GM18498 (cell line): ENCODE results near the gene ALKBH3.

ENCODE experiments used
- ATAC-seq: cut with Tn5 transposase; IDR thresholded peaks from one replicate; pipeline ENCODE4 v1.9.1; 2021; ENCODE audit warnings: mild to moderate bottlenecking, moderate library complexity; ENCODE audit not compliant: unreplicated experiment

Gene ALKBH3

GRCh38 chr11:43955381-43956118, 74.9 kb downstream of the ALKBH3 start:
- no peak for ATAC-seq

- no peak for ATAC-seq
Measured at GRCh38 chr11:43957571-43957970, 76.9 kb downstream of the ALKBH3 start.

GRCh38 chr11:43959321-43959995, 78.8 kb downstream of the ALKBH3 start:
- no peak for ATAC-seq

GRCh38 chr11:43962383-43963278, 82.0 kb downstream of the ALKBH3 start:
- no peak for ATAC-seq

GRCh38 chr11:43963279-43963620, 82.6 kb downstream of the ALKBH3 start:
- ATAC-seq: no peak

- no peak for ATAC-seq
Measured at GRCh38 chr11:43967661-43968060, 87.0 kb downstream of the ALKBH3 start.

- ATAC-seq: no peak
Measured at GRCh38 chr11:43968719-43969118, 88.1 kb downstream of the ALKBH3 start.

- ATAC-seq: no peak
Measured at GRCh38 chr11:43969543-43969942, 88.9 kb downstream of the ALKBH3 start.
